ENCODE data around the gene MICALL1.

MICALL1 gene

GRCh38 chr22:37904572-37905533 lies 1.2 kb upstream of the MICALL1 start:
- DNase-seq = peak in 1 of 2 donors; percentile 33

DNA sequence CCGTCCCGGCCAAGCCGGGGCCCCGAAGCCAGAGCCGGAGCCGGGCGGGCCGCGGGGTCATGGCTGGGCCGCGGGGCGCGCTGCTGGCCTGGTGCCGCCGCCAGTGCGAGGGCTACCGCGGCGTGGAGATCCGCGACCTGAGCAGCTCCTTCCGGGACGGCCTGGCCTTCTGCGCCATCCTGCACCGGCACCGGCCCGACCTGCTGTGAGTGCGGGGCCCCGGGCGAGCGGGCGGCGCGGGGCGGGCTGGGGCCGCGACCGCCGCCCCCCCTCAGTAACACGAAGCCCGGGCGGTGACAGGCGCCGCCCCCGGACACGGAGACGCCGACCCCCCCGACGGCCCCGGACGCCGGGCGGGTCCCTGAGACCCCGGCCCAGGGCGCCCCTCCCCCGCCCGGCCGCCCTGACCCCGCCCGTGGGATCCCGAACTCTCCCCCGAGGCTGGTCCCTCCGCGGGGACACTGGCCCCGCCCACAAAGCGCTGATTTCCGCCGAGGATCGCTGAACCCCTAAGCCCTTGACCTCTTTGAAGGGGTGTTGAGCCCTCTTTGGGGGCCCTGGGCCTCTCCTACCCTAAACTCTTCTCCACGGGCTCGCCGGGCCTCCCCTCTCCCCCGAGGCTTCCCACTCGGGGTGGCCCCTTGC lies 389 bp downstream of the MICALL1 start:
- DNase-seq = peak; percentile 10 to 44

DNA sequence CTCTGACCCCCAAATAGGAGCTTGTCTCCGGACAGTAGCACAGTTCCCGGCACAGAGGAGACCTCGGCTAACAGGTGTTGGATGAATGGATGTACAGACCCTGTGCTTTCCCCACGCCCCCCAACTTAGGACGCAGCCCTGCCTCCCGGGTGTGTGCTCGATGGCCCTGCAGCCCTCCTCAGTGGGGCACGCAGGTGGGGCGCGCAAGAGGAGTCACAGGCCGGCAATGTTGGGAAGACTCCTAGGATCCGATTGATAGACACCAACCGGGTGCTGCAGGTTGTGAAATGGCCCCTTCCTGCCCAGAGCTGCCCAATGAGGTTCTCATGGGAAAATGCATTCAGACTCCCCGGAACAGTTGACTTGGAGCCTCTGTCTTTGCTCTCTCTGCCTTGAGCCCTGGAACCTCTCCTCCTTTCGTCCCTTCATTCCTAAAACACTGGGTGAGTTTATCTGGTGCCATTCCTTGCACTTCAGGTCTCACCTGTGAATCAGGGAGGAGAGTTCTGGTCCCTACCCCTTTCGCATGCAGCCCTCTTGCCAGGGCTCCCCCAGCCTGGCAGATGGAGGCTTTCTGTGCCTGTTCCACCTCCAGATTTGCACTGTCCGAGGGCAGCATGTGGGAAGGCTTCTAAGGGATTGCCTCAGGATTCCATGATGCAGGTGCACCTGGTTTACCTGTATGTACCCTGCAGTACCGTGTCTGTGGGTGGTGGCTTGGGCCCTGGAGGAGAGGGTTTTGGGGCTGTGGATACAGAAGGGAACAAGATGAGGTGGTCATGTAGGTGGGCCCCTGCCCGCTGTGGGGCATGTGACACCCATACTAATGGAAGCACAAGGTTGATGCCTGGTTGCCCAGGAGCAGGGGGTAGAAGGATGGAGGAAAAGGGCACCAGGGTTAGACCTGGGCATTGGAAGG lies 1.2 kb downstream of the MICALL1 start:
- no peak for DNase-seq

DNA sequence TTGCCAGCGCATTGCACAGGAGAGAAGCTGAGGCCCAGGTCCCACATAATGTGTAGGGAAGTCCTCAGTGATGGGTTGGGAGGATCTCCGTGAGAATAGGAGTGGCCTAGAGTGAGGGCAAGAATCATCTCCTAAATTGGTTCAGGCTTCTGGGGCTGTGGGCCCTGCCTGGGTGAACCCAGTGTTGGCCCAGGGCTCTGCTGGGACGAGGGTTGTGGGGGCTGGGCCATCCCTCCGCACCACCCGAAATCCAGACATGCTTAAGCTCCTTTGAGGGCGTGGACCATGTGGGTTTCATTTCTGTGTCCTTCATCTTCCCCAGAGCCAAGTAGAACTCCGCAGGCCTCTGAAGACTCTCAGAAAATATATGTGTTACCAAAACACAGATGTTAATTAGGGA lies 3.7 kb downstream of the MICALL1 start:
- DNase-seq = no peak

DNA sequence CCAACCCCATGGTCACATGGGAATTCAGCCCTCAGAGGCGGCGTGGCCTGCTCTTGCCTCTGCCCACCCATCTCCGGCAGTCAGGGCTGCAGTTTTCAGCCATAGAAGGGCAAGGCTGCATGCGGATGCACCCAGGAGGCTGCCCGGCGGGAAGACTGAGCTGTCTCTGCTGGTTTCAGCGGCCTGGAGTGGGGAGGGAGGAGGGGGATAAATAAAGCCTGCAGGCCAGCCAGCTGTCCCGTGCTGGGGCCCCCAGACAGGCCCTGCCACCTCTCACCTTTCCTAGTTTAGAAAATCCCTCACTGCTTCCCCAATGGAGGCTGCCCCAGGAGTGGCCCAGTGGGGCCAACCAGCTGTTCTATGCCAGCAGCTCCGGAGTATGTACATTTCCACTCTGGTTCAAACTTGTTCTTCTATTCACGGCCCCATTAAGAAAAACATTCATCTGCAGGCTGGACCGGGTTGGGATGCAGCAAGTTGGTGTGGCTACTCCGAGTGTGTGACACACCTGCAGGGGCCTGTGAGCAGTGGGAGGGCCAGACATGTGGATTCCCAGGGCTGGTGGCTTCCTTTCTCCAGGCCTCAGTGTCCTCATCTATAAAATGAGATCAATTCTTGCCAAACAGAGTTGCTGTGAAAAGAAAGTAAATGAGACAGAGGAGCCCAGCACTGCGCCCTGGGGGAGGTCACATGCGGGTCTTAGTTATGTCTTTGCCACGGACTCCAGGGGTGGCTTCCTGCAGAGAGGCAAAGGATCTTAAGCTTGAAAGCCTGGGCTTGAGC lies 5.0 kb downstream of the MICALL1 start:
- DNase-seq = no peak

DNA sequence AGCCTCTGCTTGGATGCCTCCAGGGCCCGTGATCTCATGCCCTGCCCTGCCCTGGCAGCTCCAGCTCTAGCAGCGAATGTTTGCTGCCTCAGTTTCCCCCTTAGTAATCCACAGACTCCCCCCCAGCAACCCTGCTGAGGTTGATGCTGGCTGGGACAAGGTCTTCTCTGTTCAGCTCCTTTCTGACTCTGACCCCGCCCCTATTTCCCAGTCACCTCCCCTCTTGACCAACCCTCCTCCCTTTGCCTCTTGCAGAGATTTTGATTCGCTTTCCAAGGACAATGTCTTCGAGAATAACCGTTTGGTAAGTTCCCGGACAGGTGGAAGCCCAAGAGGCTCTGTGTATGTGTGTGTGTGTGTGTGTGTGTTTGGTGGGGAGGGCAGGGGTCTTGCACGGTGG lies 5.6 kb downstream of the MICALL1 start:
- no peak for DNase-seq

GRCh38 chr22:37912171-37912570 lies 6.1 kb downstream of the MICALL1 start:
- no peak for DNase-seq

DNA sequence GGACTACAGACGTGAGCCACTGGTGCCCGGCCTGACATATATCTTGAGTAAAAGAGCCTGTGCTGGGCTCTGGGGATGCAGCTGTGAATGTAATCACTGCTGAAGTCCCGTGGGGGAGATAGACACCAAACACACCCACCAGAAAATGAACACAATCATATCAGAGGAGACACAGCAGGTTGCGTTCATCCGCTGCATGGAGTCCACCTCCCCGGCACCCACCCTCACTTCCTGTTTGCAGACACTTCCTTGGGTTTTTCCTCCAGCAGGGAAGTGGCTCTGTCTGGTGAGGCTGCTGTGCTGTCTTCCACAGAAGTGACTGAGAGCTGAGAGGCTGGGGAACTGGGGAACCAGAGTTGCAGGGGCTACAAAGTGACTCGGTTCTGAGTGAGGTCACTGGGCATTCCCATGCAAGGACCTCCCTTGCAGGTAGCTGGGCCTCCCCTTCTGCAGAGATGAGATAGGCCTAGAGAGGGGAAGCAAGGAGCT lies 7.2 kb downstream of the MICALL1 start:
- no peak for DNase-seq

GRCh38 chr22:37916311-37916710 lies 10.2 kb downstream of the MICALL1 start:
- no peak for DNase-seq

- DNase-seq = no peak
Measured at GRCh38 chr22:37917874-37918548, 11.9 kb downstream of the MICALL1 start.

DNA sequence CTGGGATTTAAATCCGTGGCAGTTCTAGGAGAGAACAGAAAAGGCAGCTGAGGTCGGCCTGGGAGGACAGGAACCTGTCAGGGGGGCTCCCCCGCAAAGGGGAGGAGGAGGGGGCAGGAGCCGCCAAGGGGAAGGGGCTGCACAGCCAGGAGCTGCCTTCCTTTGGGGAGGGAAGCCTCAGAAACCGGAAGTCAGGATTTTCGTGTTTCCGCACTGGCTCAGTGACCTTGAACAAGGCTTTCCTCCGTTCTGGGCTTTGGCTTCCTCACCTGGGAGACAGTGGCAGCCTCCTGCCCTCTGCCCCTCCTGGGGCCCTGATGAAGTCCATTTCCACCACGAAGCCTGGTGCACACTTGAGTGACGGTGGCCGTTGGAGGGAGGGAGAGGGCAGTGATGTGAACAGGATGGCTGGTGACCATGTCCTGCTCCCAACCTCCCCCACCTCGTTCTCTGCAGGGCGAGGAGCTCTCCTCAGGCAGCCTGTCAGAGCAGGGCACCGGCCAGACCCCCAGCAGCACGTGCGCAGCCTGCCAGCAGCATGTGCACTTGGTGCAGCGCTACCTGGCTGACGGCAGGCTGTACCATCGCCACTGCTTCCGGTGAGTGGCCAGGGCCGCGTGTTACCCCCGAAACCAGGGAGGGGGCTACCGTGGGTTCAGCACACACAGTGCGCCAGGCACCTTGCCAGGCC lies 12.6 kb downstream of the MICALL1 start:
- no peak for DNase-seq

DNA sequence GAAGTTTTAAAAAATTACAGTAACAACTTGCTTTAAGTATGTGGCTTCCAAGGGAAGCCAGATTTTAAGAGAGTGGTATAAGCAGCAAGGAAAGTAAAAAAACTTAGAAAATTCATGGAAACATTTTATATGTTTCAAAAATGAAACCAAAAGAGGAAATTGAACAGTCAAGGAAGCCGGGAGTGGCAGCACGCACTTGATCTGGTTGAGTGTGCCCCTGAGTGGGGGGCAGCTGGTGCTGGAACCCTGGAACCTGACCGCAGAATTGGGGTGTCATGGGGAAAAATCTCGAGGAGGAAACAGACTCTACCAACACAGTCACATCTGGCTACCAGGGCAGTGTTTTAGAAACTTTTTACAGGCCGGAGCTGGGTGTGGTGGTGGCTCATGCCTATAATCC lies 14.0 kb downstream of the MICALL1 start:
- no peak for DNase-seq

- DNase-seq = no peak
Measured at GRCh38 chr22:37922191-37922590, 16.1 kb downstream of the MICALL1 start.

GRCh38 chr22:37923927-37924326 lies 17.8 kb downstream of the MICALL1 start:
- DNase-seq = no peak

DNA sequence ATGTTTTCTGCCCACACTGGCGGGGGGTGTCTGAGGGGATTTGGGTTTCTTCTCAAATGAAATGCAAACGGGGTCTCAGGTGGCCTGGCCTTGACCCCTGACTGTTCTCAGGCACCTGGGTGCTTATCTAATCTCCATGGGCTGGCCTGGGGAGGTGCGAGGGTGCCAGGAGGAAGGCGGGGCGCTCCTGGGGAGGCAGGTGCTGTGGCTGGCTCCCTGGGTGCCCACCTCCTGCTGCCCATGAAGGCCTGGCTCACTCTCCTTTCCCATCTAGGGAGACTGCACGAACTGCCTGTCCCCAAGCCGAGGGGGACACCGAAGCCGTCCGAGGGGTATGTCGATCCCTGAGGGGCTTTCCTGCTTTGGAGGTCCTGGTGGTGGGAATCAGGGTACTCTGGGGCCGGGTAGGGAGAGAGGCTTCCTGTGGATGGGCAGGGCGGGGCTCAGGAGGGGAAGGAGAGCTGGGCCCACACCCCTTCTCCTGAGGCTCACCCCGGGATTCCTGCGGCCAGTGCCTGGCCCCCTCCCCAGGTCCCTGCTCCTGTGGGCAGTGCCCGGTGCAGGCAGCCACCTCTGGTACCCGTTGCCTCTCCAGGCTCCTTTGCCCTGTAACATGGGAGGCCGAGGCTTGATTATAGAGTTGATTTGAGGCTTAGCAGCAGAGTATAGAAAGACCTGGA lies 18.4 kb downstream of the MICALL1 start:
- DNase-seq = no peak

GRCh38 chr22:37925330-37925729 lies 19.2 kb downstream of the MICALL1 start:
- no peak for DNase-seq

DNA sequence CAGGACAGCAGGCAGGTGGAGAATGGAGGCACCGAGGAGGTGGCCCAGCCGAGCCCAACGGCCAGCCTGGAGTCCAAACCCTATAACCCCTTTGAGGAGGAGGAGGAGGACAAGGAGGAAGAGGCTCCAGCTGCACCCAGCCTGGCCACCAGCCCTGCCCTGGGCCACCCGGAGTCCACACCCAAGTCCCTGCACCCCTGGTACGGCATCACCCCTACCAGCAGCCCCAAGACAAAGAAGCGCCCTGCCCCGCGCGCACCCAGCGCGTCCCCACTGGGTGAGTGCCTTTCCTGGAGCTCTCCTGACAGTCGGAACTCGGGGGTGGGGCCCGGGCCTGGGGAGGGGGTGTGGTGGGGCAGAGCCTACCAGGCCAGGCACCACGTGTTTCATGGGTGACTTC lies 19.7 kb downstream of the MICALL1 start:
- DNase-seq = no peak

DNA sequence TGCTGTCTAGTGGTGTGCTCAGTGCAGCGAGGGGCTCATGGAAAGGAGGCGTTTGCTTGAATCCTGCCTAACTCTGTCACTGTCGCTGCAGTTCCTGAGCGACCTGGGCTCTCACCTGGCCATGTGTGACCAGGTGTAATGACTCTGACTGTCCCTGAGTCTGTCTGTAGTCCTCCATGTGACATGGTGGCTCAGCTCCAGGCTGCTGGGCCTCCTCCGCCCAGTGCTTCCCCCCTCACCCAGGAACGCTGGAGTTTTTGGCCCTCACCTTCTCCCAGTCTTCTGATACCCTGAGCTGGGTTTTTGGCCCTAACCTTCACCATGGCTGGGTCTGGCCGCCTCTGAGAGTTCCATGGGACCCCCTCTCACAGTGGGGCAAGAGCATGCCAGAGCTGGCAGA lies 20.3 kb downstream of the MICALL1 start:
- no peak for DNase-seq

GRCh38 chr22:37926771-37927636 lies 20.9 kb downstream of the MICALL1 start:
- no peak for DNase-seq

DNA sequence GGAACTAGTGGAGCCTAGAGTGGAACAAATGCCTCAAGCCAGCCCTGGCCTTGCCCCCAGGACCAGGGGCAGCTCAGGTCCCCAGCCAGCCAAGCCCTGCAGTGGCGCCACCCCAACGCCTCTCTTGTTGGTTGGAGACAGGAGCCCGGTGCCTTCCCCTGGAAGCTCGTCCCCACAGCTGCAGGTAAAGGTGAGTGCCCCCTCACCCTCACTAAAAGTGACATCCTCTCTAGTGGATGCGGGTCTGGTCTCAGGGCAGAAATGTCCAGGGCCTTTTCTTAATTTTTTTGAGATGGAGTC lies 21.5 kb downstream of the MICALL1 start:
- DNase-seq = no peak
